GM06990 (cell line): ENCODE data around the gene BNIP5.

ENCODE experiments used
- DNase-seq: peaks from one replicate; pipeline ENCODE4 v3.0.0-alpha.2; 2011; ENCODE audit not compliant: insufficient read length; ENCODE audit errors: extremely low read depth
- H3K27me3 ChIP-seq: replicated peaks from 2 replicates; pipeline ENCODE4 v1.6.0; 2011; ENCODE audit warnings: low read length; ENCODE audit not compliant: control insufficient read depth, insufficient read depth
- H3K36me3 ChIP-seq: 2 replicates; pipeline ENCODE4 v1.5.1; 2011; ENCODE audit warnings: low read length; ENCODE audit not compliant: control insufficient read depth, insufficient read depth
- H3K4me3 ChIP-seq: replicated peaks from 2 replicates; pipeline ENCODE4 v1.5.1; 2011; ENCODE audit warnings: low read depth, mild to moderate bottlenecking, control low read depth, low read length
- CTCF ChIP-seq: IDR thresholded peaks from 2 replicates; pipeline ENCODE4 v1.5.1; 2011; ENCODE audit warnings: low read length, control low read depth, mild to moderate bottlenecking, inconsistent platforms; ENCODE audit not compliant: insufficient read depth, poor library complexity, severe bottlenecking

Gene BNIP5

GRCh38 chr6:36371211-36371610, 34.5 kb upstream of the BNIP5 start:
- TF ChIP-seq CTCF = no peak
- no peak for DNase-seq
- Histone ChIP-seq H3K4me3 (no peak overlapping the region), H3K27me3 (no peaks in the 10 kb centered on the region), H3K36me3 (no peaks in the 10 kb centered on the region; the same call in none of the 2 replicates)

GRCh38 chr6:36370638-36371037, 34.0 kb upstream of the BNIP5 start:
- H3K36me3 ChIP-seq = no peaks in the 10 kb centered on the region; the same call in none of the 2 replicates
- no peak for DNase-seq
- no peak overlapping the region for H3K4me3 ChIP-seq
- TF ChIP-seq CTCF = no peak
- H3K27me3 ChIP-seq = no peaks in the 10 kb centered on the region

- DNase-seq = no peak
- H3K27me3 ChIP-seq = no peaks in the 10 kb centered on the region
- no peak overlapping the region for H3K4me3 ChIP-seq
- TF ChIP-seq CTCF = no peak
- no peaks in the 10 kb centered on the region; the same call in none of the 2 replicates for H3K36me3 ChIP-seq
These were observed 32.5 kb upstream of the BNIP5 start for GRCh38 chr6:36368921-36369865.

GRCh38 chr6:36368421-36368820, 31.7 kb upstream of the BNIP5 start:
- Histone ChIP-seq H3K27me3 (no peaks in the 10 kb centered on the region), H3K36me3 (no peaks in the 10 kb centered on the region; the same call in none of the 2 replicates), H3K4me3 (no peak overlapping the region)
- no peak for TF ChIP-seq CTCF
- no peak for DNase-seq

GRCh38 chr6:36367743-36368142, 31.1 kb upstream of the BNIP5 start:
- no peak for TF ChIP-seq CTCF

More at GRCh38 chr6:36367743-36368142, 31.1 kb upstream of the BNIP5 start:
- no peaks in the 10 kb centered on the region for H3K27me3 ChIP-seq
- DNase-seq = no peak
- H3K4me3 ChIP-seq = no peak overlapping the region
- no peaks in the 10 kb centered on the region; the same call in none of the 2 replicates for H3K36me3 ChIP-seq
